GM21515 (cell line): ENCODE measurements around the gene XAB2.

Source experiments
- ATAC-seq: cut with Tn5 transposase; IDR thresholded peaks from one replicate; pipeline ENCODE4 v1.9.1; 2021; ENCODE audit not compliant: unreplicated experiment

Gene XAB2

DNA sequence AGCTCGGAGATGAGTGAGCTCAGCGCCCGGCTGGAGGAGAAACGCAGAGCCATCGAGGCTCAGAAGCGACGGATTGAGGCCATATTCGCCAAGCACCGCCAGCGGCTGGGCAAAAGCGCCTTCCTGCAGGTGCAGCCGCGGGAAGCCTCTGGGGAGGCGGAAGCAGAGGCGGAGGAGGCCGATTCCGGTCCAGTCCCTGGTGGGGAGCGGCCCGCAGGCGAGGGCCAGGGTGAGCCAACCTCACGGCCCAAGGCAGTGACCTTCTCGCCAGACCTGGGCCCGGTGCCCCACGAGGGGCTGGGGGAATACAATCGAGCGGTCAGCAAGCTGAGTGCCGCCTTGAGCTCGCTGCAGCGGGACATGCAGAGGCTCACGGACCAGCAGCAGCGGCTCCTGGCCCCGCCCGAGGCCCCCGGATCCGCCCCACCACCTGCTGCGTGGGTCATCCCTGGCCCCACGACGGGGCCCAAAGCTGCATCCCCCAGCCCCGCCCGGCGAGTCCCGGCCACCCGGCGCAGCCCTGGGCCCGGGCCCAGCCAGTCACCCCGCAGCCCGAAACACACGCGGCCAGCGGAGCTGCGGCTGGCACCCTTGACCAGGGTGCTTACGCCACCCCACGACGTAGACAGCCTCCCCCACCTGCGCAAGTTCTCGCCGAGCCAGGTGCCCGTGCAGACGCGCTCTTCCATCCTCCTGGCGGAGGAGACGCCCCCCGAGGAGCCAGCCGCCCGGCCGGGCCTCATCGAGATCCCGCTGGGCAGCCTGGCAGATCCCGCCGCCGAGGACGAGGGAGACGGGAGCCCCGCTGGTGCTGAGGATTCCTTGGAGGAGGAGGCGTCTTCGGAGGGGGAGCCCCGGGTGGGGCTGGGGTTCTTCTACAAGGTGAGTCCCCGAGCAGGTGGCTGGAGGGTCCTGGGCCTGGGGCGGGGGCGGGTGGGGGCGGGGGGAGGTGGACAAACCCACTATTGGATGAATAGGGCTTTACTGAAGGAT, 16.8 kb downstream of the XAB2 start:
- no peak for ATAC-seq

DNA sequence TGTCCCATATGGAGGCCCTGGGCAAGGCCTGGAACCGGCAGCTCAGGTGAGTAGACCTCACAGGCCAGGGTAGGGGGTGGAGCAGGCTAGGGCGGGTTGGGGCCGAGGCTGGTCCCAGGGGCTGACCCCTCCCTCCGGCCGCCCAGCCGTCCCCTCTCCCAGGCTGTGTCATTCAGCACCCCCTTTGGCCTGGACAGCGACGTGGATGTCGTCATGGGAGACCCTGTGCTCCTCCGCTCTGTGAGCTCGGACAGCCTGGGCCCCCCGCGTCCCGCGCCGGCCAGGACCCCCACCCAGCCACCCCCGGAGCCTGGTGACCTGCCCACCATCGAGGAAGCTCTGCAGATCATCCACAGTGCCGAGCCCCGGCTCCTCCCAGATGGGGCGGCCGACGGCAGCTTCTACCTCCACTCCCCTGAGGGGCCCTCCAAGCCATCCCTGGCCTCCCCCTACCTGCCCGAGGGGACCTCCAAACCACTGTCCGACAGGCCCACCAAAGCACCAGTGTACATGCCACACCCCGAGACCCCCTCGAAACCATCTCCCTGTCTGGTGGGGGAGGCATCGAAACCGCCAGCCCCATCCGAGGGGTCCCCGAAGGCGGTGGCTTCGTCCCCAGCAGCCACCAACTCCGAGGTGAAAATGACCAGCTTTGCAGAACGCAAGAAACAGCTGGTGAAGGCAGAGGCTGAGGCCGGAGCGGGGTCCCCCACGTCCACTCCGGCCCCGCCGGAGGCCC, 17.6 kb downstream of the XAB2 start:
- ATAC-seq = no peak

DNA sequence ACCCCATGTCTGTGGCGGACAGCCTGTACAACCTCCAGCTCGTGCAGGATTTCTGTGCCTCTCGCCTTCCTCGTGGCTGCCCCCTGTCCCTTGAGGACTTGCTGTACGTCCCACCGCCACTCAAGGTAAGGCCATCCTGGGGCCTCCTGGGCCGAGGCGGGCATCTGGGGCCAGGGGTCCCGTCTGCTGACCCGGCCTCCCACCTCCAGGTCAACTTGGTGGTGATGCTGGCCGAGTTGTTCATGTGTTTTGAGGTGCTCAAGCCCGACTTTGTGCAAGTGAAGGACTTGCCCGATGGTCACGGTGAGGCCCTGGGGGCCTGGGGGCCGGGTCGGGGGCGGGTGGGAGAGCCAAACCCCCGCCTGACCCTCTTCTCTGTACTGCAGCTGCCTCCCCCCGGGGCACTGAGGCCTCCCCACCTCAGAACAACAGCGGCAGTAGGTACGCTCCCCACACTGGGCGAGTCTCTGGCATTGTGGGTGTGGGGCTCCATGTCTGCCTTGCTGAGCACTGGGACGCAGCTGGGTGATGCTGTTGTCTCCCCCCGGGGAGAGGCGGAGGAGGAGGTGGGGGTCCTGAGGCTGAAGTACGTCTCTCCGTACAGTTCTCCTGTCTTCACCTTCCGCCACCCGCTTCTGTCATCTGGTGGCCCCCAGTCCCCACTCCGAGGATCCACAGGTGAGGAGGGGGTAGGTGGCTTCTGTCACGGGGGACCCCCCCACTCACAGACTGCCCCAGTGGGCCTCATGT, 18.7 kb downstream of the XAB2 start:
- no peak for ATAC-seq

DNA sequence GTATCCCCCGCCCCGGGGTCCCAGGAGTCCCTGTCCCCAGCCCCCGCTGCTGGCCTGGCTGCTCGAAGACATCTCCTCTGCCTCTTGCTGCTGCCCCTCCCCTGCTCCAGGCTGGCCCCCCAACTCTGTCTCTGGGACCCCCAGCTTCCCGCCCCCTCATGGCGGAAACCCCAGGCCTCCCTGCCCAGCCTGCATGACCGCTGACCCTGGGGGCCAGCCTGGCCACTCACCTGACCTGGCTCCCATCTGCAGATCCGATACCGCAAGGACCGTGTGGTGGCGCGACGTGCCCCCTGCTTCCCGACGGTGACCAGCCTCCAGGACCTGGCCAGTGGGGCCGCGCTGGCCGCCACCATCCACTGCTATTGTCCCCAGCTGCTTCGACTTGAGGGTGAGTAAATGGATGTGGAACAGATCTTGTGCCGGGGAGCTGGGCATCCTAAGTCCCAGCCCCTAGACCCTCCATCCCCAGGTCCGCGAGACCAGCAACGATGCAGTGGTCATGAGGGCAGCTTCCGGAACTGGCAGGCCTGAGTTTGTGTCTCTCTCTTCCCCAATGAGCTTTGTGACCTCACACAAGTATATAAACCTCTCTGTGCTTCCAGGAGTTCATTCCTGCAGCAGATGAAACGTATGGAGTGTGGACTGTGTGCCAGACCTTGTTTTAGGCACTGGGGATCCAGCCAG, 21.3 kb downstream of the XAB2 start:
- no peak for ATAC-seq

DNA sequence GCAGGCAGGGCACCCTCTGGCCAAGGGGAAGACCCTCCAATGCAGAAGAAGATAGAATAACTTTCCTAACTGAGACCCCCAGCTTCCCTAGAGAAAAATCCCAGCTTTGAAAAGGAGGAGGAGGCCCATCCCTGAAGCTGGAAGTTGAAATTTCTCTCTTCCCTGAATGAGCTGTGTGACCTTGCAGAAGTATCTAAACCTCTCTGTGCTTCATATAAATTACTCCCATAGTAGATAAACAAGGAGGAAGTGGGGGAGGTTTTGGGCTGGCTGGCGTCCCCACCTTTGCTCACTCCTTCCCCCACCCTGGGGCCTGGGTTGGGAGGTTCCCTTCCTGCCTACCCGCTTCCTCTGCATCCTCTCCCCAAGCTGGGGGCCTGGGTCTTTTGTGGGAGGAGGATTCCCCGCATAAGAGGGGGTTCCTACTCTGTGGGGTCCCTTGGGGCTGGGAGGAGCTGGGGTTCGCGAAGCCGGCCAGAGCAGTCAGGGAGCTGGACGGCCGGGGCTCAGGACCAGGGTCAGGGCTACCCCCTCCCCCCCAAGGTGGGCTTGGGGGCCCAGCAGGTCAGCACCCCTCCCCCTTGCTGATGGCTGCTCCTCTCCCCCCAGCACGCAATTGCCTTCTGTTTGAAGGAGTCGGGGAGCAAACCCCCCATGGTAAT, 22.0 kb downstream of the XAB2 start:
- no peak for ATAC-seq

DNA sequence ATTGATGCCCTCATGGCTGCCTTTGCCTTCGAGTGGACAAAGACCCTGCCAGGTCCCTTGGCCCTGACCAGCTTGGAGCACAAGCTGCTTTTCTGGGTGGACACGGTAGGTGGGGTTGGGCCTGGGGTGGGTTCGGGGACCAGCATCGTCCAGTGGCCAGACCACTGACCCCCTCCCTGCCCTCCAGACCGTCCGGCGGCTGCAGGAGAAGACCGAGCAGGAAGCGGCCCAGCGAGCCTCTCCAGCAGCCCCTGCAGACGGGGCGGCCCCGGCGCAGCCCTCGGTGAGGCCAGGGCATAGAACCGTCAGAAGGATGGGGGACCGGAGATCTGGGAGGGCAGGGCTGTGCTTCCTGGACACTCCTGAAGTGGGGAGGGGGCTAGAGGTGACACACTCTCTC, 23.1 kb downstream of the XAB2 start:
- ATAC-seq = no peak

DNA sequence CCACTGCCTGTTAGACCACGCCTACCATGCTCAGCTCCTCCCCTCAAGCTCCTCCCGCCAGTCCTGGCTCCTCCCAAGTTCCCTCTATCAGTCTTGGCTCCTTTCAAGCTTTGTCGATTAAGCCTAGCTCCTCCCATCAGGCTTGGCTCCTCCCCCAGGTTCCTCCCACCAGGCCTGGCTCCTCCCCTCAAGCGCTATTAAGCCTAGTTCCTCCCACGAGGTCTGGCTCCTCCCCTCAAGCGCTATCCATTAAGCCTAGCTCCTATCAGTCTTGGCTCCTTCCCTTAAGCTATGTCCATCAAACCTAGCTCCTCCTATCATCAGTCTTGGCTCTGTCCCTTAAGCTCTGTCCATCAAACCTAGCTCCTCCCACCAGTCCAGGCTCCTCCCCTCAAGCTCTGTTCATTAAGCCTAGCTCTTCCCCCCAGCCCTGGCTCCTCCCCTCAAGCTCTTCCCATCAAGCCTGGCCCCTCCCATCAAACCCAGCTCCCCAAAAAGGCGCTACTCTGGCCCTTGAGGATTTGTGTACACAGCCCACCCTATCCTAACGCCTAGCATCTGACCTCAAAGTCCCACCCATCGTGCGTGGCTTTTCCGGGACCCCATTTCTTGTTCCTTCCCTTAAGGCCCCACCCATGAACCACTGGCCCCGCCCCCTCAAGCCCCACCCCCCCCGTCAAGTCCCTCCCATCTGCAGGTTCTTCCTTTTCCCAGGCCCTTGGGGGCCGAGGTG, 23.7 kb downstream of the XAB2 start:
- ATAC-seq = no peak

GRCh38 chr19:7603919-7604318, 25.4 kb downstream of the XAB2 start:
- no peak for ATAC-seq

DNA sequence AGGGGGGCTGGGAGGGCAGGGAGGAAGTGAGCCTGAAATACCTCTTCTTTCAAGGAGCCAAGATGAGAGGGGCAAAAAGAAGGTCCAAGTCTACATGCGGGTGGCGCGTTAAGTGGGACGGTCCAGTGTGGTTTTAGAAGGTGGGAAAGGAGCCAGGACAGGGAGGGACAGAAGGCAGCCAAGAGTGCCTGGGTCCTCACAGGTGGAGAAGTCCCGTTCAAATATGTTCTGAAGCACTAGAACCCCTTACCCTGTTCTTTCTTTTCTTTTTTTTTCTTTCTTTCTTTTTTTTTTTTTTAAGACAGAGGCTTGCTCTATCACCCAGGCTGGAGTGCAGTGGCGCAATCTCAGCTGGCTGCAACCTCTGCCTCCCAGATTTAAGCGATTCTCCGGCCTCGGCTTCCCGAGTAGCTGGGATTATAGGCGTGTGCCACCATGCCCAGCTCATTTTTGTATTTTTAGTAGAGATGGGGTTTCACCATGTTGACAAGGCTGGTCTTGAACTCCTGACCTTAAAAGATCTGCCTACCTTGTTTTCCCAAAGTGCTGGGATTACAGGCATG, 26.3 kb downstream of the XAB2 start:
- ATAC-seq = no peak

DNA sequence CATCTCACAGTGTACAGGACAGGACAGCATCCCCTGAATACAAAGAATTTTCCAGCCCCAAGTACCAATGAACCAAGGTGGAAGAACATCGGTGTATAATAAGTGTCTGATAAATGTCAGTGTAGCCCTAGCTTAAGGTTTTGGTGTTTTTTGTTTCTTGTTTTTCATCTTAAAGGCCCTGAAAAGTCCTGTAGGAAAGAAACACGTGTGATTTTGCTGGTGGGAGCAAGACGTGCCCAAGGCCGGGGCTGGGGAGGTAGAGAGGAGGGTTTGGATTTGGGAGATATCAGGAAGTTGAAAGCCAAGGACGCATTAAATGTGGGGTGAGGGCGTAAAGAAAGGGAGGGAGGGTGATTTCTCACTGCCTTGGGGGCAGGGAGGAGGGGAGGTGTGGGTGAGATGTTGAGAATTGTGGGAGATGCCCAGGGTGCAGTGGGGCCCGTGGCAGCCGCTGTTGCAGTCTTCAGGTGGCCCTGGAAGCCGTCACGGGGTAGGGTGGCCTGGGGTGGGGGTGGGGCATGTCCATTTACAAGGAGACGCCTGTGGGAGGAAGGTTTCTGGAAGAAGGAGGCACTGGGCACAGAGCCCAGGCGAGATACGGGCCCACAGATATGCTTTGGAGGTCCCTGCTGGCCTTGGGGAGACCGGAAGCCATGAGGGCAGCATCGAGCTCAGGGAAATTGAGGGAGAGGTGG, 27.0 kb downstream of the XAB2 start:
- no peak for ATAC-seq

- ATAC-seq = no peak
These were observed 28.6 kb downstream of the XAB2 start for GRCh38 chr19:7600721-7601120.

GRCh38 chr19:7598180-7598579, 31.2 kb downstream of the XAB2 start:
- ATAC-seq = no peak

DNA sequence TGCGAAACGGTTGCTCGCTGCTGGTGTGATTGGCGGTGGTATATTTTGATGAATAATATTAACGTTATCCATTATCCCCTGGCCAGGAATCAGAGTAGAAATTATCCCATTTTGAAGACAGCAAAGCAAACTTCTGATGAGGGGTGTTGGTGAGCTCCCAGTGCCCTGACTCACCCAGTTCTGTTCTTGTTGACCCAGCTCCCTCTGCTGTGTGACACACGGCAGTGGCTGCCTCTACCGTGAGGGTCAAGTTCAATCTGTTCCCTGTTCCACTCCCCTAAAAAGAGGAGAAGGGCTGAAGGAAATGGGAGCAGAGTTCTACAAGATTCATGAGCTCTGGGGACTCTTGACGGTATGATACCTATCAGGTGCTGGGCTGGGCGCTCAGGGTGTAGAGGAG, 31.7 kb downstream of the XAB2 start:
- ATAC-seq = no peak

DNA sequence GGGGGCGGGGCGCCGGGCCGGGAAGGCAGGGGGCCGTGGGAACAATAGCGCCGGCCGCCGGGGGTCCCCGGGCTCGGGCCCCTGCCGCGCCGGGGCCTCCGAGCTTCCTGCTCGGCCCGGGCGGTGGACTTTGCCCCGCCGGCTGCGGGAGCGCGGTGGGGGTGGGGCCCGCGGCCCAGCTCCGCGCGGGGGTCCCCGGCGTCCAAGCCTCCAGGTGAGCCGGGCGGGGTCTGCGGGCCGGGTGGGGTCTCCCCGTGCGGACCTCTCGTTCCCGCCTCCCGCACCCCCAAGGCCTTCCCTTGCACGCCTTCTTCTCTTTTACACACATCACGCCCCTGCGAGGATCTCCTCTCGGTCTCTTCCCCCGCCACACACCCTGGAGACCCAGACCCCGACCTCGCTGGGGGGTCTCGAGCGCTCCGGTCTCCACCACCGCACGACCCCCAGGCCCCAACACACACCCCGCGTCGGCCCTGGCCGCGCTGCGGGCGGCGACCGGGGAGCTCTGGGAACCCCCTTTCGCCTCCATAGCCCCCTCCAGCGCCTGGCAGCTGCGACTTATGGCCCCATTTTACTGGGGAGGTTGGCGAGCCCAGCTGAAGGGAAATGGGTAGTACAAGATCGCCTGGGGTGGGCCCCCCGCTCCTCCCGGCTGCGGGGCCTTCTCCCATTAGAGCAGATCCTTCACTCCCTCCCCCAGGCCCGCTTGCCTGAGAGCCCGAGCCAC, 33.0 kb downstream of the XAB2 start:
- ATAC-seq = no peak

DNA sequence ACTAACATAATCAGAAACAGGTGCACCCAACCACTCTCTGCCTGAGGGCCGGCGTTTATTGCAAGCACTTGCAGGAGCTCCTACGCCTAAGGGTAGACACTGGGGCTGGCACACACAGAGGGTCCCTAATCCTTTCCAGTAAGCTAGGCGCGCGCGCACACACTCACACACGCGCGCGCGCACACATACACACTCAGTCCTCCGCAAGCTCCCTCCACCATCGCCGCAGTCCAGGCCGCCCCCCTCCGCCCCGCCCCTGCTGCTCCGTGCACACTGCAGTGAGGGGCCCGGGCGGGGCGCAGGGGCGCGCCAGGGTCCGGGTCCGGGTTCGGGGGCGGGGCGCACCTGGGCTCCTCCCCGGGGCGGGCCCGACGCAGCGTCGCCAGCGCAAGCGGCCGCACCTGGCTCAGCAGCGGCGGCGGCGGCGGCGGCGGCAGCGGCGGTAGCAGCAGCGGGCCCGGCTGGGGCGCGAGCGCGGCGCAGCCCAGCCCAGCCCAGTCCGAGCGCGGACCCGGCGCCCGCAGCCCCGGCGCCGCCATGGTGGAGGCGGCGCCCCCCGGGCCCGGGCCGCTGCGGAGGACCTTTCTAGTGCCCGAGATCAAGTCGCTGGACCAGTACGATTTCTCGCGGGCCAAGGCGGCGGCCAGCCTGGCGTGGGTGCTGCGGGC, 33.7 kb downstream of the XAB2 start, which contains the start of gene CAMSAP3:
CAMSAP3 (plus strand) TSS at position 398 of the 668 bp plus-strand sequence; CDS start at position 538, 140 bp downstream.
- ATAC-seq = no peak

DNA sequence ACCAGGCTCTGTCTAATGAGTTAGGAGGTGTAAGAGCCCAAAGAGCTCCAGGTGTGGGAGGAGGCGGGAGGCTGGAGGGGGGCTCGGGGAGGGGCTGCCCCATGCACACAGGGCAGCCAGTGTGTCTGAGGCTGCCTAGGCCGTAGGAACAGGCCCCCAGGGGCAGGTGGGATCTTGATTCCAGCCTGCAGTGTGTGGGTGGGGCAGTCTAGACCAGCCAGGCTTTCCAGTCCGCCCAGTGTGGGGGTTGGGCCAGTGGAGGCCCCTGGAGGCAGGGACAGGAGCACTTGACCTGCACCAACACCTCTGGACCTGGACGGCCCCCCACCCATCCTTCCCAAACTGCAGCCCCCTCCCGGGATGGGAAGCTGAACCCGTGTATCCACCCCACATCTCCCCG, 39.1 kb downstream of the XAB2 start:
- no peak for ATAC-seq

GRCh38 chr19:7589822-7590221, 39.5 kb downstream of the XAB2 start:
- no peak for ATAC-seq
